Cardiac fibroblast (primary cell): Measurements from ENCODE around the gene SSPN.
A peak's percentile ranks its signal among the peaks of the same experiment; 100 is the strongest.

Source experiments
- DNase-seq, 2 donors: peaks; one replicate each; pipeline versions ENCODE4 v3.0.0 to v3.0.0-alpha.2; 2010; ENCODE audit warnings: low read depth in 2 of 2
- H3K4me3 ChIP-seq, 2 donors: replicated peaks in 1 of 2; 1 replicate in 1 of 2; 2 replicates in 1 of 2; pipeline ENCODE4 v1.5.1; 2011; ENCODE audit warnings: low read depth in 2 of 2, low read length in 2 of 2, mild to moderate bottlenecking in 2 of 2, moderate library complexity in 1 of 2
- TF ChIP-seq, protein P1 (sequence below): IDR thresholded peaks from one replicate; pipeline ENCODE4 v1.5.1; 2011; ENCODE audit warnings: low read depth, mild to moderate bottlenecking, low read length, inconsistent platforms

Gene SSPN

DNA sequence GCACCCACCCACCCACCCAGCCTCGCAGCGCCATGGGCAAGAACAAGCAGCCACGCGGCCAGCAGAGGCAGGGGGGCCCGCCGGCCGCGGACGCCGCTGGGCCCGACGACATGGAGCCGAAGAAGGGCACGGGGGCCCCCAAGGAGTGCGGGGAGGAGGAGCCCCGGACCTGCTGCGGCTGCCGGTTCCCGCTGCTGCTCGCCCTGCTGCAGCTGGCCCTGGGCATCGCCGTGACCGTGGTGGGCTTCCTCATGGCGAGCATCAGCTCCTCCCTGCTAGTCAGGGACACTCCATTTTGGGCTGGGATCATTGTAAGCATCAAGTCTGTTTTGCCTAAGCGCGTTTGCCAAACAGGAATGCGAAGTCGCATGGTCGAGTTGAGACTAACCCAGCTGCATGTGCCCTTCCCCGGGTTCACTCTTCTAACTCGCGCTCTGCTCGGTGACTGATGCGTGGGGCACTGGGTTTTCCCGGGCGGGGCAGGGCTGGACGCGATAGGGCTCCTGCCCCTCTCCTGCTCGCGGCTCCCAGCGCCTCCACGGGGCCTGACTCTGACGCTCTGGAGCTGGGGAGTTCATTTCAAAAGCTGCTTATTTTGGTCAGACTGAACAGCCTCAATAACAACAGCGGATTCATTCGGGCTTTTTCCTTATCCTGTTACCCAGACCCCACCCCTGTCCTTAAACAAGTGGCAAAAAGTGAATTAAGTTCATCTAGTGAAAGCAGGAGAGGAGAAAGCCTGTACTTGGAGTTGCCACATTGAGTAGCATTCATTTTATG lies 458 bp downstream of the SSPN start:
- H3K4me3 ChIP-seq, result peak overlapping the region; percentile 45 to 49
- peak; percentile 40 to 54 for DNase-seq
- TF ChIP-seq, protein P1, sequence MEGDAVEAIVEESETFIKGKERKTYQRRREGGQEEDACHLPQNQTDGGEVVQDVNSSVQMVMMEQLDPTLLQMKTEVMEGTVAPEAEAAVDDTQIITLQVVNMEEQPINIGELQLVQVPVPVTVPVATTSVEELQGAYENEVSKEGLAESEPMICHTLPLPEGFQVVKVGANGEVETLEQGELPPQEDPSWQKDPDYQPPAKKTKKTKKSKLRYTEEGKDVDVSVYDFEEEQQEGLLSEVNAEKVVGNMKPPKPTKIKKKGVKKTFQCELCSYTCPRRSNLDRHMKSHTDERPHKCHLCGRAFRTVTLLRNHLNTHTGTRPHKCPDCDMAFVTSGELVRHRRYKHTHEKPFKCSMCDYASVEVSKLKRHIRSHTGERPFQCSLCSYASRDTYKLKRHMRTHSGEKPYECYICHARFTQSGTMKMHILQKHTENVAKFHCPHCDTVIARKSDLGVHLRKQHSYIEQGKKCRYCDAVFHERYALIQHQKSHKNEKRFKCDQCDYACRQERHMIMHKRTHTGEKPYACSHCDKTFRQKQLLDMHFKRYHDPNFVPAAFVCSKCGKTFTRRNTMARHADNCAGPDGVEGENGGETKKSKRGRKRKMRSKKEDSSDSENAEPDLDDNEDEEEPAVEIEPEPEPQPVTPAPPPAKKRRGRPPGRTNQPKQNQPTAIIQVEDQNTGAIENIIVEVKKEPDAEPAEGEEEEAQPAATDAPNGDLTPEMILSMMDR, result no peak

DNA sequence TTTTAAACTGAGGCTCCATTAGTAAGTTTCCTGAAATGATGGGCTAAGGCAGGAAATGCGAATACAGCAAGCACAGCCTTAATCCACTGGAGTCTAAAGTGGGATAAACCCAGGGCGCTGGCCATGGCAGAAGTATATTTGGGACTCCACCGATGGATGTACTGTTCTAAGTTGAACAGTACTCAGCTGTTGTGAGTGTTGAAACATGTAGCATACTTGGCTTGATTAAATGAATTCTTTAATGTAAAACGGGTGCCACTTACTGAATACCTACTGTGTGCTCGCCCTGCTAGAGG lies 996 bp downstream of the SSPN start:
- H3K4me3 ChIP-seq, result peak overlapping the region in 1 of 2 donors; percentile 49
- TF ChIP-seq, protein P1, result no peak
- DNase-seq, result peak in 1 of 2 donors; percentile 14

DNA sequence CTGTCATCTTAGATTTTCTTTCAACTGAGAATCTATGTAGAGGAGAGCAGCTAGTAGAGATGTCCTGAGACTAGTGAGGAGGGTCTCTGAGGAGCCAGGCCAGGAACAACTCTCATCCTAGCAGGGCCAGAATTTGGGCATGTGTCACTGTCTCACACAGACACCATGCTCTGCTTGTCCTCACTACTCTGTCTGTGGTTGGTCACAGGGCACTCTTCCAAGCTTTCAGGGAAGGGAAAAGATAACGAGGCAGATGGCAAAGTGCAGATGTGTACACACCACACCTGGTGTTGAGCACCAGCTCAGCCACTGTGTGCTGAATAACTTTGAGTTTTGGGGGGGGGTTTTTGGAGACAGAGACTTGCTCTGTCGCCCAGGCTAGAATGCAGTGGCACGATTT lies 2.5 kb downstream of the SSPN start:
- H3K4me3 ChIP-seq, result no peak overlapping the region
- TF ChIP-seq, protein P1, result no peak
- DNase-seq, result no peak

DNA sequence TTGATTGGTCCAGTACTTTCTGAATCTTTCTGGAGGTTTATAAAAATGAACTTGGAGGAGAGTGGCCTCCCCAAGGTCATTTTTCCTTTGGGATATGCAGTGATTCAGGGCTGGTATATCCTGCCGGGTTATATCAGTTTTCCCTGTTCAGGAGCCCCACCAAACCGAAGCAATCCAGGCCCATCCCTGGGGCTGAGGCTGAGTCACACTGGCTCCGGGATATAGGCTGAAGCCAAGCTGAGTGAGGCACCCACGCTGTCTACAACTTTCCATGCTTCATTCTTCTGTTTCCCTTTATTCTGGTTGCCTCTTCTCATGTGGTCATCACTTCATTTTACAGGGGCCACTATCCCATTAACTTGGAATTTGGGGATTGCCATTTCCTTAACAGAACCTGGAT lies 3.4 kb downstream of the SSPN start:
- DNase-seq, result peak; percentile 43 to 51
- TF ChIP-seq, protein P1, result no peak
- no peak overlapping the region for H3K4me3 ChIP-seq

DNA sequence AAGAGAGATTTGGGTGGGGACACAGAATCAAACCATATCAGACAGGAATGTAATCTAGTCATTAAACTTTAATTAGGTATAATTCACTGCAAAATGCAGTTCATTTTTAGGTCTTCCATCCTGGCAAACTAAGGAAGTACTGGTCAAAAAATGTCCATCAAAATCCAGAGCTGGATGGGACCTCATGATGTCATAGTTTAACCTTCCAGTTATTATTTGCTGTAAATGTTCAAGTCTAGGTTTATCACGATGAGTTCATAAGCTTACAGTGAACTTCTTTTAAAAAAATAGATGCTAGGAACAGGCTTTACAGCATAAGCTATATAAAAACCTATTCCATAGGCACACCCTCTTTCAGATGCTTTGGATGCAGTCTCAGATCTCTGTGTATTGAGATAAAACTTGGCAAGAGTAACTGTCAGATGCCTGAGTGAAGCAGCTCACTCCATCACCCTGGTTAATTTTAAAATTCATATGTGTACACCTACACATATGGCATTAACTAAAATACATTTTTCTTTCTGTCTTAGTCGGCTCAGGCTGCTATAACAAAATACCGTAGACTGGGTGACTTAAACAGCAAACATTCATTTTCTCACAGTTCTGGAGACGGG lies 7.9 kb downstream of the SSPN start:
- DNase-seq, result no peak
- H3K4me3 ChIP-seq, result no peak overlapping the region
- TF ChIP-seq, protein P1, result no peak

DNA sequence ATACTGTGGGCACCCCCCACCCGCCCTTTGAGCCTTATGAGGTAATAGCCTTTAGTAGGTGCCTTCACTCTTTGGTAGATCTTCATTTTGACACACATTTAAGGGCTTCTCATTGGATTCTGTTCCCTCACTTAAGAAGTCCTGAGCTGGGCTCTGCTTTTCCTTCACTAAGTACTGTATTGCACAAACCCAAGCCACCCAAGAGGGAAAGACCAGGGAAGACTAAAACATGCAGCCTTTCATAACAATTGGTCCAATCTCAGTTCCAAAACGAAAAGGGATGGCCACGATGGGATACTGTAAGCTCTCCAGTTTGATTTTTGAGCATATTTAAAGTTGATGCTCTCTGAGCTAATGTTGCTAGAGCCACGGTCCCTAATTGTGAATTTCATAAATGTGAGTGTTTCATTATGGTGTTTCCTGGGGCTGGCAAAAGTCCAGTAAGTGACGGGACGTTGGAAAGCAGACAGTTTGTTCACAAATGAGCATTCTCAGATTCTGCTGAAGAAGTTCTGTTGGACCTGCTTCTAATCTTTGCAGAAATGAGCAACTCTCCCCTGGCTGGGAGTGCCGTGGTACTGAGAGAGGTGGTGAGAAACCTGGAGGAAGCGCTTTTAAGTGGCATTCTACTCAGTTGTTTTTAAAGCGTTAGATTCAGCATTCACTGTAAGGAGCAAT lies 9.4 kb downstream of the SSPN start:
- DNase-seq, result peak; percentile 34 to 47
- TF ChIP-seq, protein P1, result no peak
- H3K4me3 ChIP-seq, result no peak overlapping the region
